ENCODE results near the gene EIF4H.

GRCh38 chr7:74173074-74173473 lies 1.1 kb upstream of the EIF4H start:
- TF ChIP-seq CTCF (IDR thresholded peaks at IDR 0.05 in 2 of 3, conservative IDR thresholded peaks at IDR 0.05 in 1 of 3; ENCODE audit: borderline replicate concordance in 1 of 3, insufficient read depth in 1 of 3, low read depth in 2 of 3, low read length in 2 of 3) (no peak), ZNF274 (IDR thresholded peaks at IDR 0.05; ENCODE audit: low read depth, low read length) (no peak), SP1 (IDR thresholded peaks at IDR 0.05; ENCODE audit: low read depth) (no peak), EZH2phosphoT487 (IDR thresholded peaks at IDR 0.05; ENCODE audit: borderline replicate concordance) (no peak), POLR2AphosphoS5 (IDR thresholded peaks at IDR 0.05; ENCODE audit: low read depth, low read length) (no peak)

All from HCT116 (cell line).